SJCRH30 (cell line): ENCODE results near the gene KAT2B. TPM values are rescaled to one million over a fixed set of nuclear protein-coding genes. Genes with fewer than 3 reads are reported as not detected.

ENCODE experiments used
- DNase-seq, 2 experiments: peaks; one replicate each; pipeline ENCODE4 v3.0.0-alpha.2; 2015 to 2020
- H3K27ac ChIP-seq: fragments of 250-450 bp; sonication (Bioruptor Pico); 2 replicates; pipeline ENCODE4 v1.5.1; 2020; ENCODE audit warnings: mild to moderate bottlenecking, moderate library complexity
- H3K27me3 ChIP-seq: fragments of 250-450 bp; sonication (Bioruptor Pico); 2 replicates; pipeline ENCODE4 v1.5.1; 2020; ENCODE audit warnings: mild to moderate bottlenecking, moderate library complexity
- H3K36me3 ChIP-seq: fragments of 250-450 bp; sonication (Bioruptor Pico); 2 replicates; pipeline ENCODE4 v1.5.1; 2020; ENCODE audit warnings: mild to moderate bottlenecking, moderate library complexity
- H3K4me1 ChIP-seq: fragments of 250-450 bp; sonication (Bioruptor Pico); 2 replicates; pipeline ENCODE4 v1.5.1; 2020; ENCODE audit warnings: mild to moderate bottlenecking, moderate library complexity
- H3K4me3 ChIP-seq: fragments of 250-450 bp; sonication (Bioruptor Pico); 2 replicates; pipeline ENCODE4 v1.5.1; 2020; ENCODE audit warnings: mild to moderate bottlenecking, moderate library complexity
- H3K9me3 ChIP-seq: fragments of 250-450 bp; sonication (Bioruptor Pico); replicated peaks from 2 replicates; pipeline ENCODE4 v1.5.1; 2020; ENCODE audit warnings: mild to moderate bottlenecking, moderate library complexity
- total RNA-seq: library from RNA; depleted of rRNA; stranded (reverse); fragments of >200 nt; shearing (Covaris generic); gene quantifications from 2 replicates; pipeline ENCODE4 v1.2.3, GENCODE V29; 2014

Gene KAT2B
- total RNA-seq, 1 experiment from 2014 or later, result 5.3 TPM

DNA sequence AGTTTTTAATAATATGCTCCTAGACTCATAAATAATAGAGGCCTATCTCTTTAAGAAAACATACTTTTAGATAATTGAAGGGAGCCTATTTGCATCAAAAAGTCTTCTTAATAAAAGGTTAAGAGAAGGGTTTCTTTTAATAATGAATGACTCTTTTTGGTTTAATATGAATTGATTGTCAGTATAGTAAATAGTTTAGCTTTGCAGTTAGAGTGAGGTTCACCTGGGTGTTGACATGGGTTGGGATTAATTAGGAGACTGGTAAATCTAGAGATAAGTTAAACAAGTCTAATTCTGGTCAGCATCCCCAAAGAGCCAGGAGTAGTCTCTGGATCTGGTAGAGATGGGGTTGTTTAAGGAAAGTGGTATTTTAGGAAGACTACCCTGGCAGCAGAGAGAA, 43.0 kb downstream of the KAT2B start:
- no peak overlapping the region for H3K4me3 ChIP-seq
- DNase-seq, result no peak
- no peaks in the 10 kb centered on the region for H3K27me3 ChIP-seq
- H3K36me3 ChIP-seq, result no peaks in the 10 kb centered on the region
- no peak overlapping the region for H3K27ac ChIP-seq
- no peaks in the 10 kb centered on the region for H3K9me3 ChIP-seq
- peaks cover 9% of the 10 kb centered on the region for H3K4me1 ChIP-seq

DNA sequence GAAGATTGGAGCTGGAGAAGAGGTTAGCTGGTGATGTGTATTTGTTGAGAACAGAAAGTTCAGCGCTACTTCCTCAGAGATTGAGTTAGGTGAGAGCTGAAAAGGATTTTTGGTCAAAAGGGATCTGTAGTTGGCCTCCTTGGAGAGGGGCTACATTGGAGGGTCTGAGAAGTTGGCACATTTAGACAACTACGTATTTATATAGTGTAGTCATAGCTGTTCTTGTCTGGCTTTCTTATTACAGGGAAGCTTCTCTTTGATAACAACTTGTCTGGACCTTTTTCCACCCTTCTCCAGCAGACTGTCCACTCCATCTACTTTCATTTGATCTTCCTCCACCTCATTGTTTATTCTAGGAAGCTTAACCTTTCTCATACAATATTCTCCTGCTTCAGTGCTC, 43.7 kb downstream of the KAT2B start:
- Histone ChIP-seq H3K27ac (no peak overlapping the region), H3K4me1 (peaks cover 9% of the 10 kb centered on the region)

GRCh38 chr3:20091331-20092047, 51.2 kb downstream of the KAT2B start:
- no peak overlapping the region for H3K27ac ChIP-seq
- no peaks in the 10 kb centered on the region for H3K4me1 ChIP-seq
- H3K9me3 ChIP-seq, result no peaks in the 10 kb centered on the region; the same call in 1 of the 2 replicates
- no peak overlapping the region for H3K4me3 ChIP-seq
- DNase-seq, result no peak
- H3K36me3 ChIP-seq, result no peaks in the 10 kb centered on the region
- H3K27me3 ChIP-seq, result no peaks in the 10 kb centered on the region

More for the DNA sequence above, 43.7 kb downstream of the KAT2B start:
- no peaks in the 10 kb centered on the region for H3K27me3 ChIP-seq
- H3K9me3 ChIP-seq, result no peaks in the 10 kb centered on the region
- no peaks in the 10 kb centered on the region for H3K36me3 ChIP-seq
- DNase-seq, result no peak
- no peak overlapping the region for H3K4me3 ChIP-seq

- DNase-seq, result no peak
- Histone ChIP-seq H3K27me3 (no peaks in the 10 kb centered on the region), H3K36me3 (no peaks in the 10 kb centered on the region), H3K9me3 (no peaks in the 10 kb centered on the region), H3K4me1 (no peaks in the 10 kb centered on the region; the same call in 1 of the 2 replicates), H3K27ac (no peak overlapping the region), H3K4me3 (no peak overlapping the region)
Observed at GRCh38 chr3:20095470-20095869, 55.2 kb downstream of the KAT2B start.

DNA sequence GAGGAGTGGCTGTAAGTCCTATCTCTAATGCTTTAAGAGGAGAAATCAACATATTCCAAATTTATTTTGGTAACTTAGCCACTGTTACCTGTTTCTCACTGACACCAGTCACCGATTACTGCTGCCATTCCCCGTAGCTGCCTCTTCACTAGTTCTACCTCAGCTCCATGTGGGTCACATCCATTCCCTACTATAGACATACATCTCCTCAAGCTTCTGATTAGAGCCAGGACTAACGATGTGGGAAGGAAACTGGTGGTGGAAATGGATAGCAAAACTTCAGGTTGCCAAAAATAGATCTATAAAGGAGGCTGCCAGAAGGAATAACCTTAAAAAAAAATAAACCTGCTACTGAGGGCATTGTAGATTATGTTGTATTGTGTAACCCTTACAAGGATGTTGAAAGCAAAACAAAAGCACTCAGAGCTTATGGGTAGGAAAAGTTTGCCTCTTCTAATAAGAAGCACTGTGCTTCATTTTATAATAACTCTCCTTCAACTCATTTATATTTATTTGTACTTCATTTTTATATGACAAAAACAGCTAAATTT, 56.0 kb downstream of the KAT2B start:
- Histone ChIP-seq H3K9me3 (no peaks in the 10 kb centered on the region), H3K4me3 (no peak overlapping the region), H3K4me1 (no peaks in the 10 kb centered on the region; the same call in 1 of the 2 replicates), H3K36me3 (no peaks in the 10 kb centered on the region), H3K27me3 (no peaks in the 10 kb centered on the region), H3K27ac (no peak overlapping the region)
- no peak for DNase-seq

DNA sequence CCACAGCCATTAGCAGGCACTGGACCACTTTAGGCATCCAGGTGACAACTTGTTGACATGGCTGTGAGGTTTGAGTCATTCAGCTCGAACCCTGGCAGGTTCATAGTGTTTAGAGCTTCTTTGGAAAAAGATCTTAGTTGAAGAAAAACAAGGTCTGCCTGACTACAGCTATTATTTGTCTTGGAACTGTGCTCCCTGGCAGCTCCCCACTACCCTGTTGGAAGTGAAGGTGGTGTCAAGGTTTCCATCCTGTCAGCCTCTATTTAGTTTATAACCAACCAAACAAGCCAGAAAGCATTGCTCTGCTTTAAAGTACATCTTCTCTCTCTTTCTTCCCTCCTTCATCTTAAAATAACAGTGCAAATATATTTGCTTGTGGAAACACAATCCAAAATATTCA, 56.8 kb downstream of the KAT2B start:
- H3K4me1 ChIP-seq, result no peaks in the 10 kb centered on the region; the same call in 1 of the 2 replicates
- H3K36me3 ChIP-seq, result no peaks in the 10 kb centered on the region
- H3K27me3 ChIP-seq, result no peaks in the 10 kb centered on the region
- H3K27ac ChIP-seq, result no peak overlapping the region
- H3K9me3 ChIP-seq, result no peaks in the 10 kb centered on the region
- H3K4me3 ChIP-seq, result no peak overlapping the region
- no peak for DNase-seq

DNA sequence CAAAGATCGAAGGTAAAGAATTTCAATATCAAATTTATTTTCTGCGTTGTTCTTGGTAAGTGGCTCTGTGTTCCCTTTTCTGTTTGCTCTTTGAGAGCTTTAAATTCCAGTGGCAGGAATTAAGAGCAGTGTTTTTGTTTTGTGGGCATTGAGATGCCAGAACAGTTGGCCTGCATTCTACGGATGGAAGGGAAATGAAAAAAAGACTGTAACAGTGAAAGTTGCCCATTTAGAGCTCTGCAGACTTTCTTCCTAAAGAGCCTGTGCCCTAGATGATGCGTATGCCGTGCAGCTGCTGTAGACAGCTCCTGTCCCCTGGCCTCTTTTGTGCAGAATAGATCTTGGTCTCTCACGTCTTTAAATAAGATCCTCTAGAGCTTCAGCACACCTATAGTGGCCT, 58.8 kb downstream of the KAT2B start:
- Histone ChIP-seq H3K27ac (no peak overlapping the region), H3K27me3 (no peaks in the 10 kb centered on the region), H3K4me3 (no peak overlapping the region), H3K9me3 (no peaks in the 10 kb centered on the region), H3K4me1 (no peaks in the 10 kb centered on the region; the same call in 1 of the 2 replicates), H3K36me3 (no peaks in the 10 kb centered on the region)
- peak in 1 of 2 experiments; percentile 3 for DNase-seq

DNA sequence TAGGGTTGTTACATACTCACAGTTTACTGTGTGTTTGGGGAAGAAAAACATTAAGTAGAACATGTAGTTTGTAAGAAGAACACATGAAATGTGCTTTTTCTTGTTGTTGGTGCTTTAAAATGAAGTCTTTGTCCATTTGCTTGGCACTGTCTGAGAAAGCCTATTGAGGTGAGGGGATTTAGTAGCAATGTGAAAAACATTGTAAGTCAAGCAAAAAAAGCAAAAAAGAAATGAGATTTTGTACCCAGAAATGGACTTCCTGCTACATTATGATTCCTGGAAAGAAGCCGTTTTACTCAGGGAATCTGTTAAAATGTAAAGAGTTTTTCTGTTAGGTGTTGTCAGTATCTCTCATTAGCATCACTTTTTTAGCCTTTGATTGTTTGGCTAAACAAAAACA, 59.9 kb downstream of the KAT2B start:
- Histone ChIP-seq H3K4me1 (no peaks in the 10 kb centered on the region; the same call in 1 of the 2 replicates), H3K27me3 (no peaks in the 10 kb centered on the region), H3K36me3 (no peaks in the 10 kb centered on the region), H3K27ac (no peak overlapping the region), H3K4me3 (no peak overlapping the region), H3K9me3 (no peaks in the 10 kb centered on the region)
- no peak for DNase-seq

GRCh38 chr3:20101041-20101440, 60.8 kb downstream of the KAT2B start:
- Histone ChIP-seq H3K27ac (no peak overlapping the region), H3K4me1 (no peaks in the 10 kb centered on the region; the same call in 1 of the 2 replicates), H3K36me3 (no peaks in the 10 kb centered on the region), H3K4me3 (no peak overlapping the region), H3K27me3 (no peaks in the 10 kb centered on the region), H3K9me3 (no peaks in the 10 kb centered on the region)
- DNase-seq, result no peak

DNA sequence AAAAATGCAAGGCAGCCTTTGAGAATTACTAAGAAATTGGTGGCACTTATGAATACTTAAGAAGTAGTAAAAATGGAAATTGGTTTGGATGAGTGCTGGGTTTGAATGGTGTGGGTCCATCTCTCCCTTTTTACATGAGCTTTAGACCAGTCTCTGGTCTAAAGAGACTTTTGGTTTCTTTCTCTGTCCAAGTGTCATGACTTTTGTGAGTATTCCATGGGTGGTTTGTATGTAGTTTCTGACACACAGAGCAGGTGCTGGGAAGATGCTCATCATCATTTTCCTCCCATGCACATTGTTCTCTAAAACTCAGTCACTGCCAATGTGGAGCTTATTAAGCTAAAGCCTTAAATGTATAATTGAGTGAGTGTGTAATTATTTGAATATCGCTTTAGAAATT, 63.5 kb downstream of the KAT2B start:
- no peak overlapping the region for H3K4me3 ChIP-seq
- no peaks in the 10 kb centered on the region for H3K9me3 ChIP-seq
- no peak for DNase-seq
- H3K27ac ChIP-seq, result no peak overlapping the region
- H3K4me1 ChIP-seq, result no peaks in the 10 kb centered on the region; the same call in 1 of the 2 replicates
- H3K36me3 ChIP-seq, result no peaks in the 10 kb centered on the region
- H3K27me3 ChIP-seq, result no peaks in the 10 kb centered on the region

GRCh38 chr3:20104167-20104661, 64.0 kb downstream of the KAT2B start:
- Histone ChIP-seq H3K9me3 (no peaks in the 10 kb centered on the region), H3K4me1 (no peaks in the 10 kb centered on the region), H3K4me3 (no peak overlapping the region), H3K27me3 (no peaks in the 10 kb centered on the region), H3K36me3 (no peaks in the 10 kb centered on the region), H3K27ac (no peak overlapping the region)
- peak in 1 of 2 experiments; percentile 26 for DNase-seq

DNA sequence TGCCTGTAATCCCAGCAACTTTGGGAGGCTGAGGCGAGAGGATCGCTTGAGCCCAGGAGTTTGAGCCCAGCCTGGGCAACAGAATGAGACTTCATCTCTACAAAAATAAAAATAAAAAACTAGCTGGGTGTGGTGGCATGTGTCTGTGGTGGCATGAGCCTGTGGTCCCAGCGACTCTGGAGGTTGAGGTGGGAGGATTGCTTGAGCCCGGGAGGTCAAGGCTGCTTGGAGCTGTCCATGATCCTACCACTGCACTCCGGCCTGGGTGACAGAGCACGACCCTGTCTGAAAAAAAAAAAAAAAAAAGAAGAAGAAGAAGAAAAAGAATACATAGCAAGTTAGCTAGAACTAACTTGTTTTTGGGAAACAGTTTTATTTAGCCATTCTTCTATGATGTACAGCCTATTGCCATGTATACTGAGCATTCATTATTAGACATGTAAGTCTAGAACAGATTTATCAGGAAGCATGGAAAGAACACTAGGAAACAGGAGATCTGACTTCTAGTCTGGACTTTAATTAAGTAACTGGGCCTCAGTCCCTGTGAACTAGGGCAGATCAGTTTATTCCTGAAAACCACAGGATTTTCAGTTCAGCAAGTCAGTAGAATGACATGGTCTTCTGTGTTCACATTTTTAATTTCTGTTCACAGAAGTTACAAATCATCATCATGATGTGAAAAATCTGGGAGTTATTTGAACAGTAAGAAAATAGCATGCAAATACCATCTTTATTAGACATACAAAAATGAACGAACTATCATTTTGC, 65.5 kb downstream of the KAT2B start:
- Histone ChIP-seq H3K27me3 (no peaks in the 10 kb centered on the region), H3K27ac (no peak overlapping the region), H3K4me1 (no peaks in the 10 kb centered on the region), H3K9me3 (no peaks in the 10 kb centered on the region), H3K36me3 (no peaks in the 10 kb centered on the region), H3K4me3 (no peak overlapping the region)
- DNase-seq, result no peak

DNA sequence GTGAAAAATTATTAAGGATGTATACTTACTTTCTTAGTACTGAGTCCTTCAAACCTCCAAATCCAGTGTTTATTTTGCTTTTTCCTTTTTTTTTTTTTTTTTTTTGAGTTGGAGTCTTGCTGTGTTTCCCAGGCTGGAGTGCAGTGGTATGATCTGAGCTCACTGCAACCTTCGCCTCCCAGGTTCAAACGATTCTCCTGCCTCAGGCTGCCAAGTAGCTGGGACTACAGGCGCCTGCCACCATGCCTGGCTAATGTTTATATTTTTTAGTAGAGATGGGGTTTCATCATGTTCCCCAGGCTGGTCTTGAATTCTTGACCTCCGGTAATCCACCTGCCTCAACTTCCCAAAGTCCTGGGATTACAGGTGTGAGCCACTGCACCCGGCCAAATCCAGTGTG, 67.5 kb downstream of the KAT2B start:
- DNase-seq, result no peak
- no peaks in the 10 kb centered on the region for H3K36me3 ChIP-seq

DNA sequence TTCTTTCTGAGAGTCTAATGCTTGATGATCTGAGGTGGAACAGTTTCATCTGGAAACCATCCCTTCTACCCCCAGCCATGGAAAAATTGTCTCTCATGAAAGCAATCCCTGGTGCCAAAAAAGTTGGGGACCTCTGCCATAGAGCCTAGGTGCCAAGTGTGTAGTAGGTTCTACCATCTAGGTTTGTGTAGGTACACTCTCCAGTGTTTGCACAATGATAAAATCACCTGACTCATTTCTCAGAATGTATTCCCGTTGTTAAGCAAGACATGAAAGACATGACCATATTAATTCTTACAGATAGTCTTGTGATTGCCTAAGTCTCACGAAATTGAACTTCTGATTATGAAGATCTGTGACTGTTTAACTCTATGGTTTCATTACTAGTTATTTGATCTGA, 68.6 kb downstream of the KAT2B start:
- no peaks in the 10 kb centered on the region for H3K9me3 ChIP-seq
- H3K27me3 ChIP-seq, result no peaks in the 10 kb centered on the region
- H3K4me3 ChIP-seq, result no peak overlapping the region
- no peak for DNase-seq
- no peak overlapping the region for H3K27ac ChIP-seq
- H3K4me1 ChIP-seq, result no peaks in the 10 kb centered on the region
- no peaks in the 10 kb centered on the region for H3K36me3 ChIP-seq

More for the DNA sequence above, 67.5 kb downstream of the KAT2B start:
- H3K27me3 ChIP-seq, result no peaks in the 10 kb centered on the region
- H3K9me3 ChIP-seq, result no peaks in the 10 kb centered on the region
- no peaks in the 10 kb centered on the region for H3K4me1 ChIP-seq
- H3K4me3 ChIP-seq, result no peak overlapping the region
- H3K27ac ChIP-seq, result no peak overlapping the region

- DNase-seq, result no peak
- Histone ChIP-seq H3K27me3 (no peaks in the 10 kb centered on the region), H3K27ac (no peak overlapping the region), H3K9me3 (no peaks in the 10 kb centered on the region), H3K4me3 (no peak overlapping the region), H3K36me3 (no peaks in the 10 kb centered on the region), H3K4me1 (no peaks in the 10 kb centered on the region)
Observed at GRCh38 chr3:20110826-20111225, 70.6 kb downstream of the KAT2B start.
